Activated naive CD8-positive, alpha-beta T cell (primary cell): ENCODE results near the gene NT5C3B.
A peak's percentile ranks its signal among the peaks of the same experiment; 100 is the strongest.

ENCODE experiments used
- H3K27ac Mint-ChIP-seq: one replicate; pipeline ENCODE4 v1.8.0; 2021; ENCODE audit warnings: mixed read lengths
- H3K27me3 Mint-ChIP-seq: one replicate; pipeline ENCODE4 v1.8.0; 2021; ENCODE audit warnings: mixed read lengths
- H3K36me3 Mint-ChIP-seq: one replicate; pipeline ENCODE4 v1.8.0; 2021; ENCODE audit warnings: mixed read lengths
- H3K4me1 Mint-ChIP-seq: one replicate; pipeline ENCODE4 v1.8.0; 2021; ENCODE audit warnings: low read depth, mixed read lengths
- H3K4me3 Mint-ChIP-seq: one replicate; pipeline ENCODE4 v1.8.0; 2021; ENCODE audit warnings: mild to moderate bottlenecking, mixed read lengths
- H3K9me3 Mint-ChIP-seq: one replicate; pipeline ENCODE4 v1.8.0; 2021; ENCODE audit warnings: low read depth, mixed read lengths

Gene NT5C3B

DNA sequence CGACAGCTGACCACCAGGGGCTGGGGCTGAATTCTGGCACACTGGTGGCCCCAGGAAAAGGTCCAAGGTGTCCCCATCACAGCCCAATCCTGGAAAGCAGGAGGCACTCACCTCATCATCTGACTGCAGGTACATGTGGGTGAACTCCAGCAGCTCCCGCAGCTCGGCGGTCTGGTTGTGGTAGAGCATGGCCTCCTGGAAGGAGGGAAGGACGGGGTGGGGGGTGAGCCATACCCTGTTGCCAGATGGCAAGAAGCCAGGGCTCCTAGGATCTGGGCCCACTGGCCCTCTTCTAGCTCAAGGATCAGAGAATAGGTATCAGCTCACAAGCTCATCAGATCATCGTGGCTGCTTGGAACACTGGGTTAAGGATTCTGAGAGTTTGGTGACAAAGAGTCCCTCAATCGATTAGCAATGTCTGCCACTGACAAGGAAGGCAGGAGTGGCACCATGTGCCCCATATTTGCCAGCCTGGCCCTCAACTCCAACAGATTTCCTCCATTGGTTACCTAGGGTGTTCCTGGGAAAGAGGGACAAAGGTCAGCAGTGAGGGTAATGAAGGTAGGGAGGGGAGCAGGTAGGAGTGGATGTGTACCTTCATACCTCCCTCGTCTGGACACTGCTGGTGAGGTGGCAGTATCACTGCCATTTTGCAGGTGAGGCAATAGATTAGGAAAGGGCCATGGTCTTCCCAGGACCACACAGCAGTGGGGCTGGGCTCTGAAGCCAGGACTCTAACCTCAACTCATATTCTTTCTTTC is 29.2 kb downstream of the NT5C3B start:
- Mint-ChIP-seq H3K4me1 (peaks cover 15% of the 10 kb centered on the region), H3K27ac (no peak overlapping the region), H3K9me3 (no peaks in the 10 kb centered on the region), H3K36me3 (peaks cover 3% of the 10 kb centered on the region), H3K4me3 (no peak overlapping the region), H3K27me3 (no peaks in the 10 kb centered on the region)

- H3K4me3 Mint-ChIP-seq, result no peak overlapping the region
- peaks cover 5% of the 10 kb centered on the region for H3K4me1 Mint-ChIP-seq
- H3K27ac Mint-ChIP-seq, result no peak overlapping the region
- H3K36me3 Mint-ChIP-seq, result no peaks in the 10 kb centered on the region
- no peaks in the 10 kb centered on the region for H3K9me3 Mint-ChIP-seq
- H3K27me3 Mint-ChIP-seq, result no peaks in the 10 kb centered on the region
These were observed 32.7 kb downstream of the NT5C3B start for GRCh38 chr17:41803049-41804020.

GRCh38 chr17:41801374-41802271 is 34.4 kb downstream of the NT5C3B start:
- H3K27ac Mint-ChIP-seq, result no peak overlapping the region
- no peak overlapping the region for H3K4me3 Mint-ChIP-seq

GRCh38 chr17:41800601-41801373 is 35.2 kb downstream of the NT5C3B start:
- Mint-ChIP-seq H3K27ac (no peak overlapping the region), H3K4me3 (no peak overlapping the region), H3K9me3 (no peaks in the 10 kb centered on the region), H3K27me3 (no peaks in the 10 kb centered on the region), H3K36me3 (no peaks in the 10 kb centered on the region), H3K4me1 (peaks cover 5% of the 10 kb centered on the region)

More at GRCh38 chr17:41801374-41802271, 34.4 kb downstream of the NT5C3B start:
- H3K4me1 Mint-ChIP-seq, result peaks cover 5% of the 10 kb centered on the region
- H3K9me3 Mint-ChIP-seq, result no peaks in the 10 kb centered on the region
- no peaks in the 10 kb centered on the region for H3K27me3 Mint-ChIP-seq
- H3K36me3 Mint-ChIP-seq, result no peaks in the 10 kb centered on the region

DNA sequence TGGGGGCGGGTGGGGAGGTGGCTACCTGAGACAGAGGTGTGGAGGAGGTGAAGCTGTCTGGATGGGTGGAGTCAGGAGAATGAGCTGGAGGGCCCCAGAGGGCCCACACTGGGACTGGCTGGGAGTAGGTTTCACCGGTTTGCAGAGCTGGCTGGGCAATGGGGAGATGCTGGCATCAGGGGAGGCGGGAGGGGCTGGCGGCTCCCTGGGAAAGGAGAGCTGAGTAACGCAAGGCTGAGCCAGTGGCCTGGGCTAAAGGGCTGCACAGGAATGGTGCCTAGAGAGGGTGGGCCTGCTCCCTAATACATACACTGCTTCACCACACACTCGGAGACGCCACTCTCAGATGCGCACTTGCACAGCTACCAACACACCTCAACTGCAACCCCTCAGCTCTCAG is 36.7 kb downstream of the NT5C3B start:
- no peaks in the 10 kb centered on the region for H3K27me3 Mint-ChIP-seq
- no peaks in the 10 kb centered on the region for H3K9me3 Mint-ChIP-seq
- no peak overlapping the region for H3K4me3 Mint-ChIP-seq
- H3K4me1 Mint-ChIP-seq, result peaks cover 5% of the 10 kb centered on the region
- H3K36me3 Mint-ChIP-seq, result no peaks in the 10 kb centered on the region
- H3K27ac Mint-ChIP-seq, result no peak overlapping the region

DNA sequence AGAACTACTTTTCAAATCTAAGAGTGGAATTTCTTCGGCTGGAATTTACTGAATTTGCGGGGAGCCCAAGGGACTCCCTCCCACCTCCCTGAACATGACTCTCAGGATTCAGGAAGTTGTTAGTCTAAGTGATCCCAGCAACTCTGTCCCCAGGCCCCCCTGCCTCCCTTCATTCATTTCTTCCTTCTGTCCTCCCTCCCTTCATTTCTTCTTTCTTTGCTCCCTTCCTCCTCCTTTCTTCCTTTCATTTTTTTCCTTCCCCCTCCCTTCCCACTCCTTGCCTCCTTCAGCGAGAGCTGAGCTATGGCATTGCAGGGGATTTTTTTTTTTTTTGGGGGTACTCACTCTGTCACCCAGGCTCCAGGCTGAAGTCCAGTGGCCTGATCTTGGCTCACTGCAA is 38.7 kb downstream of the NT5C3B start:
- Mint-ChIP-seq H3K27ac (no peak overlapping the region), H3K9me3 (no peaks in the 10 kb centered on the region), H3K4me1 (peaks cover 5% of the 10 kb centered on the region), H3K4me3 (no peak overlapping the region), H3K36me3 (no peaks in the 10 kb centered on the region), H3K27me3 (no peaks in the 10 kb centered on the region)

GRCh38 chr17:41796121-41796895 is 39.7 kb downstream of the NT5C3B start:
- Mint-ChIP-seq H3K9me3 (no peaks in the 10 kb centered on the region), H3K4me1 (no peaks in the 10 kb centered on the region), H3K27me3 (no peaks in the 10 kb centered on the region), H3K36me3 (no peaks in the 10 kb centered on the region), H3K4me3 (no peak overlapping the region), H3K27ac (no peak overlapping the region)

DNA sequence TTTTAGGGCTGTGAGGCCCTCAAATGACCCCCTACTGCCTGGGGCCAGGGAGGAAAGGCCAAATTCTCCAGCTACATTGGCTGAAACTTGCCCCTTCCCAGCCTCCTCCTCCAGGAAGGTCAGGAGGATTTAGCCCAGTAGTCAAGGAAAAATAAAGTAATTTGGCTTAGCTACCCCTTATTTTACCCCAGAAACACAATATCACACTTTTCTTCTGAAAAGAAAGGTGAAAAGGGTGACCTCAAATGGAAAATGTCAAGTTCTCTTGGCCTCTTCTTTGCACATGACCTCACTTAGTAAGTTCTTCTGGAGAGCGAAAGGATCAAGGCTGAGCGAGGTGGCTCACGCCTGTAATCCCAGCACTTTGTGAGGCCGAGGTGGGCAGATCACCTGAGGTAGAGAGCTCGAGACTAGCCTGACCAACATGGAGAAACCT is 41.5 kb downstream of the NT5C3B start:
- Mint-ChIP-seq H3K9me3 (no peaks in the 10 kb centered on the region), H3K27ac (no peak overlapping the region), H3K4me3 (no peak overlapping the region), H3K4me1 (peaks cover 4% of the 10 kb centered on the region), H3K36me3 (no peaks in the 10 kb centered on the region), H3K27me3 (no peaks in the 10 kb centered on the region)

- peaks cover 6% of the 10 kb centered on the region for H3K4me1 Mint-ChIP-seq
- H3K36me3 Mint-ChIP-seq, result no peaks in the 10 kb centered on the region
- no peaks in the 10 kb centered on the region for H3K9me3 Mint-ChIP-seq
- H3K27me3 Mint-ChIP-seq, result no peaks in the 10 kb centered on the region
- no peak overlapping the region for H3K4me3 Mint-ChIP-seq
- H3K27ac Mint-ChIP-seq, result no peak overlapping the region
These were observed 42.1 kb downstream of the NT5C3B start for GRCh38 chr17:41793784-41794539.

GRCh38 chr17:41792845-41793783 is 42.9 kb downstream of the NT5C3B start:
- H3K9me3 Mint-ChIP-seq, result no peaks in the 10 kb centered on the region
- no peak overlapping the region for H3K27ac Mint-ChIP-seq
- H3K36me3 Mint-ChIP-seq, result no peaks in the 10 kb centered on the region
- H3K4me3 Mint-ChIP-seq, result no peak overlapping the region
- H3K27me3 Mint-ChIP-seq, result no peaks in the 10 kb centered on the region
- H3K4me1 Mint-ChIP-seq, result peaks cover 14% of the 10 kb centered on the region

GRCh38 chr17:41787021-41787418 is 49.0 kb downstream of the NT5C3B start:
- no peaks in the 10 kb centered on the region for H3K9me3 Mint-ChIP-seq
- H3K36me3 Mint-ChIP-seq, result no peaks in the 10 kb centered on the region

More at GRCh38 chr17:41787021-41787418, 49.0 kb downstream of the NT5C3B start:
- no peak overlapping the region for H3K27ac Mint-ChIP-seq
- peaks cover 31% of the 10 kb centered on the region for H3K4me1 Mint-ChIP-seq
- peak overlapping the region; percentile 75 for H3K4me3 Mint-ChIP-seq
- H3K27me3 Mint-ChIP-seq, result peaks cover 2% of the 10 kb centered on the region
